Measurements from ENCODE around the gene FBXW12. TPM values are rescaled to one million over a fixed set of nuclear protein-coding genes. Genes with fewer than 3 reads are reported as not detected.

Gene FBXW12
- total RNA-seq, 1 donor from 2014 or later = 0.82 TPM

DNA sequence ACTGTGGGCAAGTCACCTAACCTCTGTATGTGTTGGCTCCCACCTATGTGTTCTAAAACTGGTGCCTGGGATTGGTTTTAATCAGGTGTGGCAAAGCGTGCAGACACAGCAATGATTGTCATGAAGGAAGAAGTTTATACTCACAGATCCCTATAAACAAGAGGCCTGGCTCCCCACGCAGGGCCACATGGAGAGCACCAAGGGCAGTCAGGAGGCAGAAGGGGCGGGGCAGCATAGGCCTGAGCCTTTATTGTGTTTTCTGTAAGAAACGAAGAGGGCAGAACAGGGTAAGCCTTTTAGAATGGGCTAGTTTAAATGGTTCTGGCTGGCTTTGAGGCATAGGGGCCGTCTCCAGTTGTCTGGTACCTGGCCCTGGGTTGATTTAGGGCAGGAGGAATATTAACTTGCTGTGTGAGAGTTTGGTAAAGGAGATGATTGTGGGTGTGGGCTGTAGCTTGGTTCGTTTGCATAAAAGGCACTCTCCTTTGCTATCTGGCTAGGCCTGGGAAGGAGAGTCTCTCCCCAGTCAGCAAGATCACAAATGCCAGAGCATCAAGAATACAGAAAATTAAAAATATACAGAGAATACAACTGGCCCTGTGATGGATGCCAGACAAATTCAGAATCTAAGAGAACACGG, 2.2 kb upstream of the FBXW12 start:
- H2AFZ ChIP-seq (replicated peaks) = peak overlapping the region; percentile 32
- no peak overlapping the region for H3K27ac ChIP-seq
- no peaks in the 10 kb centered on the region for H4K20me1 ChIP-seq (ENCODE audit: low read depth)
- Mint-ChIP-seq H3K4me3 (no peak overlapping the region), H3K27ac (no peak overlapping the region), H3K36me3 (no peaks in the 10 kb centered on the region), H3K9me3 (no peaks in the 10 kb centered on the region), H3K4me1 (peaks cover 9% of the 10 kb centered on the region), H3K27me3 (ENCODE audit: insufficient read depth, low read depth) (no peaks in the 10 kb centered on the region)
- peak; percentile 33 for DNase-seq (ENCODE audit: low spot score)
- H3K79me2 ChIP-seq (ENCODE audit: low read depth) = no peaks in the 10 kb centered on the region
- peak overlapping the region; percentile 17 for H3K4me2 ChIP-seq
- H3K27me3 ChIP-seq = no peaks in the 10 kb centered on the region
- H3K9me3 ChIP-seq (ENCODE audit: low read depth) = no peaks in the 10 kb centered on the region
- peaks cover 17% of the 10 kb centered on the region for H3F3A ChIP-seq (ENCODE audit: low read depth)
- TF ChIP-seq EZH2phosphoT487 (IDR thresholded peaks at IDR 0.05) = no peak
- TF ChIP-seq, protein P1, sequence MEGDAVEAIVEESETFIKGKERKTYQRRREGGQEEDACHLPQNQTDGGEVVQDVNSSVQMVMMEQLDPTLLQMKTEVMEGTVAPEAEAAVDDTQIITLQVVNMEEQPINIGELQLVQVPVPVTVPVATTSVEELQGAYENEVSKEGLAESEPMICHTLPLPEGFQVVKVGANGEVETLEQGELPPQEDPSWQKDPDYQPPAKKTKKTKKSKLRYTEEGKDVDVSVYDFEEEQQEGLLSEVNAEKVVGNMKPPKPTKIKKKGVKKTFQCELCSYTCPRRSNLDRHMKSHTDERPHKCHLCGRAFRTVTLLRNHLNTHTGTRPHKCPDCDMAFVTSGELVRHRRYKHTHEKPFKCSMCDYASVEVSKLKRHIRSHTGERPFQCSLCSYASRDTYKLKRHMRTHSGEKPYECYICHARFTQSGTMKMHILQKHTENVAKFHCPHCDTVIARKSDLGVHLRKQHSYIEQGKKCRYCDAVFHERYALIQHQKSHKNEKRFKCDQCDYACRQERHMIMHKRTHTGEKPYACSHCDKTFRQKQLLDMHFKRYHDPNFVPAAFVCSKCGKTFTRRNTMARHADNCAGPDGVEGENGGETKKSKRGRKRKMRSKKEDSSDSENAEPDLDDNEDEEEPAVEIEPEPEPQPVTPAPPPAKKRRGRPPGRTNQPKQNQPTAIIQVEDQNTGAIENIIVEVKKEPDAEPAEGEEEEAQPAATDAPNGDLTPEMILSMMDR (IDR thresholded peaks at IDR 0.05) = no peak
- no peak for TF ChIP-seq EZH2 (IDR thresholded peaks at IDR 0.05)
- peaks cover 27% of the 10 kb centered on the region for H3K4me1 ChIP-seq
- no peaks in the 10 kb centered on the region for H3K36me3 ChIP-seq
- no peak overlapping the region for H3K9ac ChIP-seq
- H3K4me3 ChIP-seq = no peak overlapping the region

DNA sequence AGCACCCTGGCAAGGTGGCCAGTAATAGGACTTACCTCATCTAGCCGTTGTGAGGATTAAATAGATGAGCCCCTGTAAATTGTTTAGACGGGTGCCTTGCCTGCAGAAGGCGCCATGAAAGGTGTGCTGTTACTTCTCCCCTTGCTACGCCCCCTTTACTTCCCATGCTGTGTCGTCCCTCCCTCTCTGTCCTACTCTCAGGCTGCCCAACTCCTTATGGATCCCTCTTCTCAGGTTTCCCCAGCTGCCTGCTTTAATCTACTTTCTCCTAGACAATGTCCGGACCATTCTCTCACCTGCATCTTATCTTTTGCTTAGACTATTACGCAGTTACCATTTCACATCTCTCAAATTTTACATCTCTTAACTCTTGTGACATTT, 1.7 kb upstream of the FBXW12 start:
- H3K4me1 ChIP-seq = peaks cover 27% of the 10 kb centered on the region
- H3K27ac Mint-ChIP-seq = no peak overlapping the region
- H2AFZ ChIP-seq (replicated peaks) = peak overlapping the region; percentile 32
- H3K9me3 ChIP-seq (ENCODE audit: low read depth) = no peaks in the 10 kb centered on the region
- no peaks in the 10 kb centered on the region for H3K27me3 Mint-ChIP-seq (ENCODE audit: insufficient read depth, low read depth)
- H3K4me2 ChIP-seq = peak overlapping the region; percentile 17
- DNase-seq (ENCODE audit: low spot score) = no peak
- no peak for TF ChIP-seq EZH2phosphoT487 (IDR thresholded peaks at IDR 0.05)
- TF ChIP-seq, protein P1 (IDR thresholded peaks at IDR 0.05) = no peak
- H3K4me1 Mint-ChIP-seq = peaks cover 9% of the 10 kb centered on the region
- H3F3A ChIP-seq (ENCODE audit: low read depth) = peaks cover 17% of the 10 kb centered on the region
- no peak overlapping the region for H3K4me3 Mint-ChIP-seq
- no peak overlapping the region for H3K9ac ChIP-seq
- H3K79me2 ChIP-seq (ENCODE audit: low read depth) = no peaks in the 10 kb centered on the region
- H3K36me3 ChIP-seq = no peaks in the 10 kb centered on the region
- H3K9me3 Mint-ChIP-seq = no peaks in the 10 kb centered on the region
- no peaks in the 10 kb centered on the region for H3K36me3 Mint-ChIP-seq
- no peak overlapping the region for H3K4me3 ChIP-seq
- H3K27me3 ChIP-seq = no peaks in the 10 kb centered on the region
- no peaks in the 10 kb centered on the region for H4K20me1 ChIP-seq (ENCODE audit: low read depth)
- no peak overlapping the region for H3K27ac ChIP-seq

DNA sequence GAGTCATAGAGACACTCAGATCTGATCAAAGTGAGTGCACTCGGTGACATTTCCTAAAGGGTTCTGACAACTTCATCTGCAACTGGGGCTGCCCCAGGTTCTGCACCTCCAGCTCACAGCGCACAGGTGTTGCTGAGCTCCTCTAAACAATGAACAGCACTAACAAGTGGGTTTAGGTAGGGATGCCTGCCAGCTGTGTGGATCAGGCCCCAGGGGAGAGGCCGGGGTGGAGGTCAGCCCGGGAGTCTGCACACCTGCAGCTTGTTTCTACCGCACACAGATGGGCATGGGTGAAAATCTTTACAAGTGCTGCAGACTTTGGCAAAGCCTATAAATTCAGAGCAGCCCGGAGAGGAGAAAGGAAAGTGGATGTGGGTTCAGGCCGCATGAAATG, 355 bp downstream of the FBXW12 start:
- H2AFZ ChIP-seq (replicated peaks) = no peak overlapping the region
- peaks cover 27% of the 10 kb centered on the region for H3K4me1 ChIP-seq
- no peak overlapping the region for H3K4me3 ChIP-seq
- no peaks in the 10 kb centered on the region for H3K36me3 Mint-ChIP-seq
- no peak overlapping the region for H3K27ac Mint-ChIP-seq
- no peaks in the 10 kb centered on the region for H3K79me2 ChIP-seq (ENCODE audit: low read depth)
- H3F3A ChIP-seq (ENCODE audit: low read depth) = peaks cover 17% of the 10 kb centered on the region
- no peak for DNase-seq (ENCODE audit: low spot score)
- H3K9ac ChIP-seq = no peak overlapping the region
- no peak overlapping the region for H3K4me2 ChIP-seq
- peaks cover under 1% of the 10 kb centered on the region for H3K27me3 Mint-ChIP-seq (ENCODE audit: insufficient read depth, low read depth)
- H3K27ac ChIP-seq = peak overlapping the region; percentile 13
- no peaks in the 10 kb centered on the region for H3K9me3 Mint-ChIP-seq
- H3K9me3 ChIP-seq (ENCODE audit: low read depth) = no peaks in the 10 kb centered on the region
- no peaks in the 10 kb centered on the region for H3K36me3 ChIP-seq
- no peaks in the 10 kb centered on the region for H4K20me1 ChIP-seq (ENCODE audit: low read depth)
- TF ChIP-seq, protein P1 (IDR thresholded peaks at IDR 0.05) = no peak
- TF ChIP-seq EZH2phosphoT487 (IDR thresholded peaks at IDR 0.05) (no peak), EZH2 (IDR thresholded peaks at IDR 0.05) (no peak)
- H3K27me3 ChIP-seq = no peaks in the 10 kb centered on the region
- no peak overlapping the region for H3K4me3 Mint-ChIP-seq
- H3K4me1 Mint-ChIP-seq = peaks cover 9% of the 10 kb centered on the region

All from neural progenitor cell (in vitro differentiated cells).